ENCODE data around the gene TMEM132D. TPM values are rescaled to one million over a fixed set of nuclear protein-coding genes. Genes with fewer than 3 reads are reported as not detected.

The TMEM132D gene
- total and polyA plus RNA-seq, 2 donors (not counting 3 experiments of a cell fraction or from before 2014, with no cell fraction given), result not detected

GRCh38 chr12:129466499-129466898 is 437.3 kb downstream of the TMEM132D start:
- intact Hi-C loops (cut with micrococcal nuclease), result no loop called here
- no peaks in the 10 kb centered on the region for H3K9me1 ChIP-seq (replicated peaks; ENCODE audit: control insufficient read depth, extremely low read depth, insufficient read depth, low read length)
- DNase-seq (ENCODE audit: low read depth, low spot score) (no peak), FAIRE-seq (no peak)
- no peak overlapping the region for H3K9ac ChIP-seq (replicated peaks; ENCODE audit: extremely low read depth, insufficient read depth, low read length)
- no peaks in the 10 kb centered on the region for H3K79me2 ChIP-seq (ENCODE audit: control insufficient read depth, insufficient read depth, low read length)
- POLR2A ChIA-PET, result no interaction called here
- H3K27ac ChIP-seq (ENCODE audit: insufficient read depth, low read depth, low read length), result no peak overlapping the region
- no peaks in the 10 kb centered on the region for H3K27me3 ChIP-seq (ENCODE audit: control insufficient read depth in 2 of 2, insufficient read depth in 2 of 2, low read length in 2 of 2)
- no peaks in the 10 kb centered on the region for H3K36me3 ChIP-seq (ENCODE audit: control insufficient read depth in 2 of 2, extremely low read depth in 1 of 2, insufficient read depth in 2 of 2, low read length in 2 of 2)
- H3K9me3 ChIP-seq (replicated peaks; ENCODE audit: control insufficient read depth, insufficient read depth, low read length), result peaks cover 2% of the 10 kb centered on the region
- TF ChIP-seq FOS (IDR thresholded peaks at IDR 0.05; ENCODE audit: borderline replicate concordance, insufficient read depth, low read length) (no peak), POLR2A (IDR thresholded peaks at IDR 0.05; ENCODE audit: low read depth, low read length) (no peak), POLR2AphosphoS5 (IDR thresholded peaks at IDR 0.05; ENCODE audit: insufficient read depth, low read depth, low read length) (no peak), JUN (IDR thresholded peaks at IDR 0.05; ENCODE audit: borderline replicate concordance, insufficient read depth, insufficient read length, low read depth) (no peak), CTCF (IDR thresholded peaks at IDR 0.05; ENCODE audit: extremely low read depth in 1 of 2, insufficient read depth in 1 of 2, low read depth in 1 of 2, low read length in 2 of 2) (no peak), MYC (IDR thresholded peaks at IDR 0.05; ENCODE audit: low read depth, low read length) (no peak), EZH2 (IDR thresholded peaks at IDR 0.05; ENCODE audit: borderline replicate concordance, low read depth, low read length, severe bottlenecking) (no peak), GATA2 (IDR thresholded peaks at IDR 0.05; ENCODE audit: insufficient read depth, insufficient read length, low read depth, low read length) (no peak)
- TF ChIP-seq, protein P1, sequence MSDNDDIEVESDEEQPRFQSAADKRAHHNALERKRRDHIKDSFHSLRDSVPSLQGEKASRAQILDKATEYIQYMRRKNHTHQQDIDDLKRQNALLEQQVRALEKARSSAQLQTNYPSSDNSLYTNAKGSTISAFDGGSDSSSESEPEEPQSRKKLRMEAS (IDR thresholded peaks at IDR 0.05; ENCODE audit: insufficient read depth, insufficient read length), result no peak
- no peak overlapping the region for H3K4me2 ChIP-seq (ENCODE audit: insufficient read depth, low read length)
- dilution Hi-C loops (cut with MboI; ENCODE audit: extremely low pct_ligation_motif_present, low sequenced_read_pairs), result no loop called here
- H3K4me1 ChIP-seq (ENCODE audit: control insufficient read depth, extremely low read depth, insufficient read depth, low read length), result no peaks in the 10 kb centered on the region
- CTCF ChIA-PET, result interaction anchor here (0.6 kb wide), 1 partner anchor 216 kb away, joined by 3 read pairs; no protein-coding TSS in a partner anchor
- H2AFZ ChIP-seq (ENCODE audit: low read depth, low read length), result no peak overlapping the region
- BruUV-seq (replicated peaks), result no TSS peak
- H4K20me1 ChIP-seq (replicated peaks; ENCODE audit: control insufficient read depth, extremely low read depth, insufficient read depth, low read length), result no peaks in the 10 kb centered on the region
- H3K4me3 ChIP-seq (replicated peaks in 1 of 3; ENCODE audit: insufficient read depth in 1 of 3, low read depth in 1 of 3, low read length in 3 of 3), result no peak overlapping the region
